Measurements from ENCODE around the gene GRIK5.
"Not testable (repeated sequence)": the region's sequence is repeated elsewhere in the genome, so short reads cannot be mapped to it uniquely, and the experiment has no call there.

GRIK5 gene

GRCh38 chr19:42021185-42021584 lies 48.8 kb downstream of the GRIK5 start:
- TF ChIP-seq CTCF (IDR thresholded peaks at IDR 0.05; ENCODE audit: control insufficient read depth, extremely low read depth, insufficient read depth) = no peak
- DNase-seq (ENCODE audit: low read depth) = no peak
- H3K4me3 ChIP-seq (ENCODE audit: low read depth, low read length) = no peak overlapping the region

GRCh38 chr19:42018503-42019193 lies 51.4 kb downstream of the GRIK5 start:
- no peak for DNase-seq (ENCODE audit: low read depth)
- no peak for TF ChIP-seq CTCF (IDR thresholded peaks at IDR 0.05; ENCODE audit: control insufficient read depth, extremely low read depth, insufficient read depth)
- H3K4me3 ChIP-seq (ENCODE audit: low read depth, low read length) = no peak overlapping the region

GRCh38 chr19:42017040-42017439 lies 53.0 kb downstream of the GRIK5 start:
- TF ChIP-seq CTCF (IDR thresholded peaks at IDR 0.05; ENCODE audit: control insufficient read depth, extremely low read depth, insufficient read depth) = no peak
- H3K4me3 ChIP-seq (ENCODE audit: low read depth, low read length) = no peak overlapping the region
- DNase-seq (ENCODE audit: low read depth) = no peak

DNA sequence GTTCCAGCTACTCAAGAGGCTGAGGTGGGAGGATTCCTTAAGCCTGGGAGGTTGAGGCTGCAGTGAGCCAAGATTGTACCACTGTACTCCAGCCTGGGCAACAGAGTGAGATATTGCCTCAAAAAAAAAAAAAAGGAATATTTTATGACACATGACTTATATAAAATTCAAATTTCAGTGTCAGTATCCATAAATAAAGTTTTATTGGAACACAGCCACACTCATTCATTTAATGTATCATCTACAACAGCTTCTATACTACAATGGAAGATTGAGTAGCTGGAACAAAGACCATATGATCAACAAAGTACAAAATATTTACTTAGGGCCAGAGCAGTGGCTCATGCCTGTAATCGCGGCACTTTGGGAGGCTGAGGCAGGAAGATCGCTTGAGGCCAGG lies 57.3 kb downstream of the GRIK5 start:
- not testable (repeated sequence) for DNase-seq (ENCODE audit: low read depth); H3K4me3 ChIP-seq (ENCODE audit: low read depth, low read length)

GRCh38 chr19:42010245-42011126 lies 59.5 kb downstream of the GRIK5 start:
- H3K4me3 ChIP-seq (ENCODE audit: low read depth, low read length) = no peak overlapping the region
- DNase-seq (ENCODE audit: low read depth) = no peak
- TF ChIP-seq CTCF (IDR thresholded peaks at IDR 0.05; ENCODE audit: control insufficient read depth, extremely low read depth, insufficient read depth) = no peak

DNA sequence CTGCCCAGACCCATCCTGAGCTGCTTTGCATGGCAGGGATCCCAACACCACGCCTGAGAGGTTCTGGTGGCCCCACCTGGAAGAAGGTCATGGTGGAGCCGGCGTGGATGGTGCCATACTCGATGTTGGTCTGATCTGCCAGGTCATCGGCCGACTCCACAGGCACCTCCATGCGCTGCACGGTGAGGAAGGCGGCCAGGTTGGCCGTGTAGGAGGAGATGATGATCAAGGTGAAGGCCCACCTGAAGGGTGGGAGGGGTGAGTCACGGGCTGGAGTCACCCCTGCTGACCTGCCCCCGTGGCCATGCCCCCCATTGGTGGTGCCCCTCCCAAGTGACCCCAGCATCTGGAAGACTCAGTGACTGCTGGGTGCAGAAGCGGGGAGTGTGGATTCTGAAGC lies 63.4 kb downstream of the GRIK5 start:
- TF ChIP-seq CTCF (IDR thresholded peaks at IDR 0.05; ENCODE audit: control insufficient read depth, extremely low read depth, insufficient read depth) = no peak
- no peak for DNase-seq (ENCODE audit: low read depth)
- H3K4me3 ChIP-seq (ENCODE audit: low read depth, low read length) = no peak overlapping the region

- no peak overlapping the region for H3K4me3 ChIP-seq (ENCODE audit: low read depth, low read length)
- no peak for TF ChIP-seq CTCF (IDR thresholded peaks at IDR 0.05; ENCODE audit: control insufficient read depth, extremely low read depth, insufficient read depth)
- no peak for DNase-seq (ENCODE audit: low read depth)
These were observed 64.5 kb downstream of the GRIK5 start for GRCh38 chr19:42005504-42005903.
